WTC11 (cell line): Measurements from ENCODE around the gene AFF2.

Experiments used
- GABPB1 ChIP-seq: sonication (generic); formaldehyde crosslinking; IDR thresholded peaks from 2 replicates; pipeline ENCODE4 v1.8.1; 2023; ENCODE audit warnings: mild to moderate bottlenecking, missing genetic modification reagents
- IRF2 ChIP-seq: sonication (generic); formaldehyde crosslinking; IDR thresholded peaks from 2 replicates; pipeline ENCODE4 v1.8.0; 2022; ENCODE audit warnings: low read depth, missing genetic modification reagents, borderline replicate concordance
- NR2C2 ChIP-seq: sonication (generic); formaldehyde crosslinking; IDR thresholded peaks from 2 replicates; pipeline ENCODE4 v1.8.0; 2022; ENCODE audit warnings: mild to moderate bottlenecking, missing genetic modification reagents
- NR3C1 ChIP-seq: sonication (generic); formaldehyde crosslinking; conservative IDR thresholded peaks from 2 replicates; pipeline ENCODE4 v1.8.1; 2023; ENCODE audit warnings: low read depth, mild to moderate bottlenecking, missing genetic modification reagents
- ZNF121 ChIP-seq: sonication (generic); formaldehyde crosslinking; IDR thresholded peaks from 2 replicates; pipeline ENCODE4 v1.8.0; 2023; ENCODE audit warnings: missing genetic modification reagents
- ZNF232 ChIP-seq: sonication (generic); formaldehyde crosslinking; IDR thresholded peaks from 2 replicates; pipeline ENCODE4 v1.8.0; 2022; ENCODE audit warnings: mild to moderate bottlenecking, missing genetic modification reagents
- TF ChIP-seq, protein P1 (sequence below): fragments of 200-600 bp; IDR thresholded peaks from 2 replicates; pipeline ENCODE4 v1.8.0; 2022; ENCODE audit warnings: antibody characterized with exemption
- TF ChIP-seq, protein P2 (sequence below): sonication (generic); formaldehyde crosslinking; IDR thresholded peaks from 2 replicates; pipeline ENCODE4 v1.8.1; 2022; ENCODE audit warnings: low read depth, missing genetic modification reagents, borderline replicate concordance
- TF ChIP-seq, protein P3 (sequence below): sonication (generic); formaldehyde crosslinking; IDR thresholded peaks from 2 replicates; pipeline ENCODE4 v1.8.1; 2023; ENCODE audit warnings: mild to moderate bottlenecking, moderate library complexity, missing genetic modification reagents
- TF ChIP-seq, protein P4 (sequence below): fragments of 250-450 bp; sonication (Bioruptor Pico); IDR thresholded peaks from 2 replicates; pipeline ENCODE4 v1.8.0; 2021; ENCODE audit warnings: mild to moderate bottlenecking
- TF ChIP-seq, protein P5 (sequence below): sonication (generic); formaldehyde crosslinking; IDR thresholded peaks from 2 replicates; pipeline ENCODE4 v1.8.0; 2022; ENCODE audit warnings: mild to moderate bottlenecking, missing genetic modification reagents
- TF ChIP-seq, protein P6 (sequence below): sonication (generic); formaldehyde crosslinking; conservative IDR thresholded peaks from 2 replicates; pipeline ENCODE4 v1.8.1; 2022; ENCODE audit warnings: mild to moderate bottlenecking, missing genetic modification reagents

DNA sequence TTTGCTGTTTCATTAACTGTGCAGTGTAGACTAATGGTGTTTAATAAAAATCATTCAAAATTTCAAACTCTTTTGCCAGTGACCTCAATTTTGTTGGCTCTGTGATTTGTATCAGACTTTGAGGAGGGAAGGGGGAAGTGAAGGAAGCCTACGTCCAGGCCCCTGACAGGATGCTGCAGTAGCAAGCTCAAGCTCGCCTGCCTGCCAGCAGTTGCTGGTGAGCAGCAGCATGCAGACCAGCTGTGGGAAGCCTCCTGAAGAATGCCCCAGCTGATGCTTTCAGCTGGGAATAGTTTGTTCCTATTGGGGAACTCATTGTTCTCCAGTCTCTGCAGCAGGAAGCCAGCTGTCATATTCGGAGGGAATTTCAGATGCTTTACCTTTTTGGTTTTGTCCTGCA is 495.2 kb downstream of the AFF2 start:
- TF ChIP-seq, protein P1, sequence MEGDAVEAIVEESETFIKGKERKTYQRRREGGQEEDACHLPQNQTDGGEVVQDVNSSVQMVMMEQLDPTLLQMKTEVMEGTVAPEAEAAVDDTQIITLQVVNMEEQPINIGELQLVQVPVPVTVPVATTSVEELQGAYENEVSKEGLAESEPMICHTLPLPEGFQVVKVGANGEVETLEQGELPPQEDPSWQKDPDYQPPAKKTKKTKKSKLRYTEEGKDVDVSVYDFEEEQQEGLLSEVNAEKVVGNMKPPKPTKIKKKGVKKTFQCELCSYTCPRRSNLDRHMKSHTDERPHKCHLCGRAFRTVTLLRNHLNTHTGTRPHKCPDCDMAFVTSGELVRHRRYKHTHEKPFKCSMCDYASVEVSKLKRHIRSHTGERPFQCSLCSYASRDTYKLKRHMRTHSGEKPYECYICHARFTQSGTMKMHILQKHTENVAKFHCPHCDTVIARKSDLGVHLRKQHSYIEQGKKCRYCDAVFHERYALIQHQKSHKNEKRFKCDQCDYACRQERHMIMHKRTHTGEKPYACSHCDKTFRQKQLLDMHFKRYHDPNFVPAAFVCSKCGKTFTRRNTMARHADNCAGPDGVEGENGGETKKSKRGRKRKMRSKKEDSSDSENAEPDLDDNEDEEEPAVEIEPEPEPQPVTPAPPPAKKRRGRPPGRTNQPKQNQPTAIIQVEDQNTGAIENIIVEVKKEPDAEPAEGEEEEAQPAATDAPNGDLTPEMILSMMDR = no peak
- TF ChIP-seq ZNF121 (no peak), ZNF232 (CRISPR knock-in tag) (no peak), IRF2 (CRISPR knock-in tag) (no peak), NR2C2 (CRISPR knock-in tag) (no peak), NR3C1 (CRISPR knock-in tag) (no peak), GABPB1 (CRISPR knock-in tag) (no peak)
- TF ChIP-seq, protein P2, sequence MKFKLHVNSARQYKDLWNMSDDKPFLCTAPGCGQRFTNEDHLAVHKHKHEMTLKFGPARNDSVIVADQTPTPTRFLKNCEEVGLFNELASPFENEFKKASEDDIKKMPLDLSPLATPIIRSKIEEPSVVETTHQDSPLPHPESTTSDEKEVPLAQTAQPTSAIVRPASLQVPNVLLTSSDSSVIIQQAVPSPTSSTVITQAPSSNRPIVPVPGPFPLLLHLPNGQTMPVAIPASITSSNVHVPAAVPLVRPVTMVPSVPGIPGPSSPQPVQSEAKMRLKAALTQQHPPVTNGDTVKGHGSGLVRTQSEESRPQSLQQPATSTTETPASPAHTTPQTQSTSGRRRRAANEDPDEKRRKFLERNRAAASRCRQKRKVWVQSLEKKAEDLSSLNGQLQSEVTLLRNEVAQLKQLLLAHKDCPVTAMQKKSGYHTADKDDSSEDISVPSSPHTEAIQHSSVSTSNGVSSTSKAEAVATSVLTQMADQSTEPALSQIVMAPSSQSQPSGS (CRISPR knock-in tag) = no peak
- TF ChIP-seq, protein P3, sequence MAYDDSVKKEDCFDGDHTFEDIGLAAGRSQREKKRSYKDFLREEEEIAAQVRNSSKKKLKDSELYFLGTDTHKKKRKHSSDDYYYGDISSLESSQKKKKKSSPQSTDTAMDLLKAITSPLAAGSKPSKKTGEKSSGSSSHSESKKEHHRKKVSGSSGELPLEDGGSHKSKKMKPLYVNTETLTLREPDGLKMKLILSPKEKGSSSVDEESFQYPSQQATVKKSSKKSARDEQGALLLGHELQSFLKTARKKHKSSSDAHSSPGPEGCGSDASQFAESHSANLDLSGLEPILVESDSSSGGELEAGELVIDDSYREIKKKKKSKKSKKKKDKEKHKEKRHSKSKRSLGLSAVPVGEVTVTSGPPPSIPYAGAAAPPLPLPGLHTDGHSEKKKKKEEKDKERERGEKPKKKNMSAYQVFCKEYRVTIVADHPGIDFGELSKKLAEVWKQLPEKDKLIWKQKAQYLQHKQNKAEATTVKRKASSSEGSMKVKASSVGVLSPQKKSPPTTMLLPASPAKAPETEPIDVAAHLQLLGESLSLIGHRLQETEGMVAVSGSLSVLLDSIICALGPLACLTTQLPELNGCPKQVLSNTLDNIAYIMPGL = no peak
- TF ChIP-seq, protein P4, sequence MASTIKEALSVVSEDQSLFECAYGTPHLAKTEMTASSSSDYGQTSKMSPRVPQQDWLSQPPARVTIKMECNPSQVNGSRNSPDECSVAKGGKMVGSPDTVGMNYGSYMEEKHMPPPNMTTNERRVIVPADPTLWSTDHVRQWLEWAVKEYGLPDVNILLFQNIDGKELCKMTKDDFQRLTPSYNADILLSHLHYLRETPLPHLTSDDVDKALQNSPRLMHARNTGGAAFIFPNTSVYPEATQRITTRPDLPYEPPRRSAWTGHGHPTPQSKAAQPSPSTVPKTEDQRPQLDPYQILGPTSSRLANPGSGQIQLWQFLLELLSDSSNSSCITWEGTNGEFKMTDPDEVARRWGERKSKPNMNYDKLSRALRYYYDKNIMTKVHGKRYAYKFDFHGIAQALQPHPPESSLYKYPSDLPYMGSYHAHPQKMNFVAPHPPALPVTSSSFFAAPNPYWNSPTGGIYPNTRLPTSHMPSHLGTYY (CRISPR knock-in tag) = no peak
- TF ChIP-seq, protein P5, sequence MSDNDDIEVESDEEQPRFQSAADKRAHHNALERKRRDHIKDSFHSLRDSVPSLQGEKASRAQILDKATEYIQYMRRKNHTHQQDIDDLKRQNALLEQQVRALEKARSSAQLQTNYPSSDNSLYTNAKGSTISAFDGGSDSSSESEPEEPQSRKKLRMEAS (CRISPR knock-in tag) = no peak
- TF ChIP-seq, protein P6, sequence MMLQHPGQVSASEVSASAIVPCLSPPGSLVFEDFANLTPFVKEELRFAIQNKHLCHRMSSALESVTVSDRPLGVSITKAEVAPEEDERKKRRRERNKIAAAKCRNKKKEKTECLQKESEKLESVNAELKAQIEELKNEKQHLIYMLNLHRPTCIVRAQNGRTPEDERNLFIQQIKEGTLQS (CRISPR knock-in tag) = no peak
